Measurements from ENCODE around the gene ATP6AP2.

The ATP6AP2 gene

GRCh38 chrX:40632199-40632598 lies 51.4 kb downstream of the ATP6AP2 start:
- Histone ChIP-seq H4K91ac (ENCODE audit: low read depth, low read length, poor library complexity) (no peak overlapping the region), H2BK120ac (ENCODE audit: low read depth, low read length) (no peak overlapping the region), H3K23ac (ENCODE audit: low read depth, low read length, poor library complexity) (no peak overlapping the region), H3K27ac (replicated peaks; ENCODE audit: low read length) (no peak overlapping the region), H2BK5ac (ENCODE audit: low read length) (no peak overlapping the region), H3K36me3 (replicated peaks in 1 of 2; ENCODE audit: control insufficient read depth in 2 of 2, insufficient read depth in 2 of 2, low read length in 2 of 2) (peaks cover 4 to 73% of the 10 kb centered on the region in 2 donors), H4K8ac (ENCODE audit: low read depth, low read length) (no peak overlapping the region), H2AFZ (ENCODE audit: low read length) (no peak overlapping the region), H3K9me3 (replicated peaks in 1 of 2; ENCODE audit: control insufficient read depth in 2 of 2, insufficient read depth in 1 of 2, low read depth in 1 of 2, low read length in 2 of 2) (no peaks in the 10 kb centered on the region), H3K18ac (ENCODE audit: low read length) (no peak overlapping the region), H3K4me3 (ENCODE audit: low read length in 2 of 2) (no peak overlapping the region), H3K4ac (ENCODE audit: low read length) (no peak overlapping the region), H3K4me2 (ENCODE audit: insufficient read depth, low read length, poor library complexity, severe bottlenecking) (no peak overlapping the region), H3K79me1 (ENCODE audit: low read depth, low read length) (no peaks in the 10 kb centered on the region), H3K27me3 (ENCODE audit: control insufficient read depth in 3 of 3, insufficient read depth in 3 of 3, low read depth in 1 of 3, low read length in 3 of 3) (no peaks in the 10 kb centered on the region), H2BK12ac (ENCODE audit: low read length) (no peak overlapping the region), H2AK5ac (ENCODE audit: low read depth, low read length) (no peak overlapping the region), H3K4me1 (ENCODE audit: control insufficient read depth in 2 of 2, insufficient read depth in 1 of 2, low read depth in 1 of 2, low read length in 2 of 2) (no peaks in the 10 kb centered on the region), H2BK15ac (ENCODE audit: low read length) (no peak overlapping the region), H3K14ac (ENCODE audit: low read length) (no peak overlapping the region), H3K9ac (ENCODE audit: low read depth, low read length, poor library complexity) (no peak overlapping the region)
- DNase-seq (ENCODE audit: low spot score): no peak
- WGBS, 2 donors (ENCODE audit: extremely low coverage in 2 of 2, insufficient read length in 2 of 2, insufficient replicate concordance in 1 of 2): no CpG with 5 or more reads among the region's 4 CpGs

DNA sequence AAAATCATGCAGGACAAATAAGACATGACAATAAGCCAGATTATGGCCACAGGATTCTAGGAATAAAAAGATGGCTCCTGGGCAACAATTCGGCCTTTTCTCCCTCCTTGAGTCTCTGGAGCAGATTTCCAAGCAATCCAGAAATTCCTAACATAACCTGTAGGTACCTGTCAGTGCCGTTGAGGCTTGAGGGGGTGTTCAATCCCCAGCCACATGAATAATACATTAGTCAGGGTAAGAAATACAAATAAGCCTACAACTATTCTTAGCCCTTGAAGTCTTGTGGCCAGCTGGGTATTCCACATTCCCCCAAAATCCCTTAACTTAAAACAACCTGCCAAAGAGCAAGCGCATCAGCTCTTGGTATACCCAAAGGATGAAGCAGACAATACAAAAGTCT lies 56.9 kb downstream of the ATP6AP2 start:
- no peak overlapping the region for H3K18ac ChIP-seq (ENCODE audit: low read length)
- no peak overlapping the region for H2AFZ ChIP-seq (ENCODE audit: low read length)
- peaks cover 8 to 51% of the 10 kb centered on the region in 2 donors for H3K36me3 ChIP-seq (replicated peaks in 1 of 2; ENCODE audit: control insufficient read depth in 2 of 2, insufficient read depth in 2 of 2, low read length in 2 of 2)
- no peak overlapping the region for H4K8ac ChIP-seq (ENCODE audit: low read depth, low read length)
- H2AK5ac ChIP-seq (ENCODE audit: low read depth, low read length): no peak overlapping the region
- no peak overlapping the region for H3K27ac ChIP-seq (replicated peaks; ENCODE audit: low read length)
- DNase-seq (ENCODE audit: low spot score): no peak
- H4K91ac ChIP-seq (ENCODE audit: low read depth, low read length, poor library complexity): no peak overlapping the region
- H3K79me1 ChIP-seq (ENCODE audit: low read depth, low read length): no peaks in the 10 kb centered on the region
- no peak overlapping the region for H2BK15ac ChIP-seq (ENCODE audit: low read length)
- H3K4me2 ChIP-seq (ENCODE audit: insufficient read depth, low read length, poor library complexity, severe bottlenecking): no peak overlapping the region
- no peak overlapping the region for H3K4me3 ChIP-seq (ENCODE audit: low read length in 2 of 2)
- no peak overlapping the region for H2BK12ac ChIP-seq (ENCODE audit: low read length)
- no peak overlapping the region for H2BK5ac ChIP-seq (ENCODE audit: low read length)
- H3K4me1 ChIP-seq (ENCODE audit: control insufficient read depth in 2 of 2, insufficient read depth in 1 of 2, low read depth in 1 of 2, low read length in 2 of 2): no peaks in the 10 kb centered on the region
- H3K4ac ChIP-seq (ENCODE audit: low read length): no peak overlapping the region
- no peak overlapping the region for H3K14ac ChIP-seq (ENCODE audit: low read length)
- no peak overlapping the region for H2BK120ac ChIP-seq (ENCODE audit: low read depth, low read length)
- no CpG with 5 or more reads among the region's 3 CpGs for WGBS, 2 donors (ENCODE audit: extremely low coverage in 2 of 2, insufficient read length in 2 of 2, insufficient replicate concordance in 1 of 2)
- H3K9ac ChIP-seq (ENCODE audit: low read depth, low read length, poor library complexity): no peak overlapping the region
- H3K9me3 ChIP-seq (replicated peaks in 1 of 2; ENCODE audit: control insufficient read depth in 2 of 2, insufficient read depth in 1 of 2, low read depth in 1 of 2, low read length in 2 of 2): no peaks in the 10 kb centered on the region
- no peak overlapping the region for H3K23ac ChIP-seq (ENCODE audit: low read depth, low read length, poor library complexity)
- no peaks in the 10 kb centered on the region for H3K27me3 ChIP-seq (ENCODE audit: control insufficient read depth in 3 of 3, insufficient read depth in 3 of 3, low read depth in 1 of 3, low read length in 3 of 3)

DNA sequence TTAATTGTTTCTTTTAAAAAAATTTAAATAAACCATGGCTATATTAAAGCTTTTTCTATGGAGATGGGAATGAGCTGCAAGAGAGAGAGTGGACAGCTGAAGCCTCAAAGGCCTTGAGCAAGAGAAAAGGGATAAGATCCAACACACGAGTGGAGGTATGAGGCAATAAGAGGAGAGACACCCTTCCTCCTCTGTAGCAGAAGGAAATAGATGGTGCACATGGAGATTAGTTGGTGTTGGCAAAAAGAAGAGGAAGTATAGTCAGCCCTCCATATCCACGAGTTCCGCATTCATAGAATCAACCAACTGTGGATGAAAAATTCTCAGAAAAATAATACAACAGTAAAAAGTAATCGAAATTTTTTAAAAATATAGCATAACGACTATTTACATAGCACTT lies 63.4 kb downstream of the ATP6AP2 start:
- no peak for DNase-seq (ENCODE audit: low spot score)
- Histone ChIP-seq H3K23ac (ENCODE audit: low read depth, low read length, poor library complexity) (no peak overlapping the region), H3K79me1 (ENCODE audit: low read depth, low read length) (peaks cover 3% of the 10 kb centered on the region), H3K18ac (ENCODE audit: low read length) (no peak overlapping the region), H2BK12ac (ENCODE audit: low read length) (no peak overlapping the region), H2AFZ (ENCODE audit: low read length) (no peak overlapping the region), H3K4ac (ENCODE audit: low read length) (no peak overlapping the region), H2AK5ac (ENCODE audit: low read depth, low read length) (no peak overlapping the region), H3K27me3 (ENCODE audit: control insufficient read depth in 3 of 3, insufficient read depth in 3 of 3, low read depth in 1 of 3, low read length in 3 of 3) (no peaks in the 10 kb centered on the region), H3K27ac (replicated peaks; ENCODE audit: low read length) (no peak overlapping the region), H2BK5ac (ENCODE audit: low read length) (no peak overlapping the region), H3K9ac (ENCODE audit: low read depth, low read length, poor library complexity) (no peak overlapping the region), H4K8ac (ENCODE audit: low read depth, low read length) (no peak overlapping the region), H2BK120ac (ENCODE audit: low read depth, low read length) (no peak overlapping the region), H3K4me2 (ENCODE audit: insufficient read depth, low read length, poor library complexity, severe bottlenecking) (no peak overlapping the region), H3K36me3 (replicated peaks in 1 of 2; ENCODE audit: control insufficient read depth in 2 of 2, insufficient read depth in 2 of 2, low read length in 2 of 2) (peaks cover 1 to 12% of the 10 kb centered on the region in 2 donors), H3K14ac (ENCODE audit: low read length) (no peak overlapping the region), H3K4me1 (ENCODE audit: control insufficient read depth in 2 of 2, insufficient read depth in 1 of 2, low read depth in 1 of 2, low read length in 2 of 2) (peaks cover 0 to 3% of the 10 kb centered on the region in 2 donors), H4K91ac (ENCODE audit: low read depth, low read length, poor library complexity) (no peak overlapping the region), H3K9me3 (replicated peaks in 1 of 2; ENCODE audit: control insufficient read depth in 2 of 2, insufficient read depth in 1 of 2, low read depth in 1 of 2, low read length in 2 of 2) (no peaks in the 10 kb centered on the region), H2BK15ac (ENCODE audit: low read length) (no peak overlapping the region), H3K4me3 (ENCODE audit: low read length in 2 of 2) (no peak overlapping the region)
- WGBS, 2 donors (ENCODE audit: extremely low coverage in 2 of 2, insufficient read length in 2 of 2, insufficient replicate concordance in 1 of 2): no CpG with 5 or more reads among the region's 5 CpGs

- Histone ChIP-seq H4K8ac (ENCODE audit: low read depth, low read length) (no peak overlapping the region), H3K4me1 (ENCODE audit: control insufficient read depth in 2 of 2, insufficient read depth in 1 of 2, low read depth in 1 of 2, low read length in 2 of 2) (peaks cover 0 to 3% of the 10 kb centered on the region in 2 donors), H3K27ac (replicated peaks; ENCODE audit: low read length) (no peak overlapping the region), H3K27me3 (ENCODE audit: control insufficient read depth in 3 of 3, insufficient read depth in 3 of 3, low read depth in 1 of 3, low read length in 3 of 3) (no peaks in the 10 kb centered on the region), H2BK120ac (ENCODE audit: low read depth, low read length) (no peak overlapping the region), H2BK12ac (ENCODE audit: low read length) (no peak overlapping the region), H3K23ac (ENCODE audit: low read depth, low read length, poor library complexity) (no peak overlapping the region), H2BK15ac (ENCODE audit: low read length) (no peak overlapping the region), H3K14ac (ENCODE audit: low read length) (no peak overlapping the region), H4K91ac (ENCODE audit: low read depth, low read length, poor library complexity) (no peak overlapping the region), H3K4me3 (ENCODE audit: low read length in 2 of 2) (no peak overlapping the region), H2AFZ (ENCODE audit: low read length) (no peak overlapping the region), H2BK5ac (ENCODE audit: low read length) (no peak overlapping the region), H3K18ac (ENCODE audit: low read length) (no peak overlapping the region), H3K9ac (ENCODE audit: low read depth, low read length, poor library complexity) (no peak overlapping the region), H3K36me3 (replicated peaks in 1 of 2; ENCODE audit: control insufficient read depth in 2 of 2, insufficient read depth in 2 of 2, low read length in 2 of 2) (peaks cover 0 to 8% of the 10 kb centered on the region in 2 donors), H3K4ac (ENCODE audit: low read length) (no peak overlapping the region), H2AK5ac (ENCODE audit: low read depth, low read length) (no peak overlapping the region), H3K79me1 (ENCODE audit: low read depth, low read length) (peaks cover 3% of the 10 kb centered on the region), H3K9me3 (replicated peaks in 1 of 2; ENCODE audit: control insufficient read depth in 2 of 2, insufficient read depth in 1 of 2, low read depth in 1 of 2, low read length in 2 of 2) (no peaks in the 10 kb centered on the region), H3K4me2 (ENCODE audit: insufficient read depth, low read length, poor library complexity, severe bottlenecking) (no peak overlapping the region)
- no peak for DNase-seq (ENCODE audit: low spot score)
- WGBS, 2 donors (ENCODE audit: extremely low coverage in 2 of 2, insufficient read length in 2 of 2, insufficient replicate concordance in 1 of 2): no CpG with 5 or more reads among the region's 4 CpGs
These were observed 64.1 kb downstream of the ATP6AP2 start for GRCh38 chrX:40644821-40645358.

Data from neuronal stem cell (in vitro differentiated cells).